HT1080 (cell line): ENCODE data around the gene OR2A25. TPM values are rescaled to one million over a fixed set of nuclear protein-coding genes. Genes with fewer than 3 reads are reported as not detected.
"Not testable (repeated sequence)": the region's sequence is repeated elsewhere in the genome, so short reads cannot be mapped to it uniquely, and the experiment has no call there.

Source experiments
- DNase-seq: peaks from one replicate; pipeline ENCODE4 v3.0.0-alpha.2; 2015; ENCODE audit warnings: low read depth
- polyA plus RNA-seq, 2 experiments: library from polyadenylated mRNA; depleted of rRNA; stranded (reverse); fragments of >200 nt; gene quantifications; 2 replicates each; pipeline ENCODE4 v1.2.3, GENCODE V29; 2015
- total RNA-seq: library from RNA; depleted of rRNA; stranded (reverse); fragments of >200 nt; shearing (Covaris generic); gene quantifications from 2 replicates; pipeline ENCODE4 v1.2.3, GENCODE V29; 2014; rRNA removed

The OR2A25 gene, protein sequence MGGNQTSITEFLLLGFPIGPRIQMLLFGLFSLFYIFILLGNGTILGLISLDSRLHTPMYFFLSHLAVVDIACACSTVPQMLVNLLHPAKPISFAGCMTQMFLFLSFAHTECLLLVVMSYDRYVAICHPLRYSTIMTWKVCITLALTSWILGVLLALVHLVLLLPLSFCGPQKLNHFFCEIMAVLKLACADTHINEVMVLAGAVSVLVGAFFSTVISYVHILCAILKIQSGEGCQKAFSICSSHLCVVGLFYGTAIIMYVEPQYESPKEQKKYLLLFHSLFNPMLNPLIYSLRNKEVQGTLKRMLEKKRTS
- total RNA-seq = not detected in 2 replicates
- polyA plus RNA-seq (2015; cell fraction: cytosol; rRNA removed) = not detected in 2 replicates
- not detected in 2 replicates for polyA plus RNA-seq (2015; cell fraction: nucleus; rRNA removed)

- no peak for DNase-seq
Observed at GRCh38 chr7:144069511-144069910, at the start of gene OR2A25. TSS of gene OR2A25 (plus strand) at chr7:144069811. CDS start at chr7:144074220, 4,409 bp downstream.

- DNase-seq = no peak
Observed at GRCh38 chr7:144020340-144020739, 49.3 kb upstream of the OR2A25 start.

DNA sequence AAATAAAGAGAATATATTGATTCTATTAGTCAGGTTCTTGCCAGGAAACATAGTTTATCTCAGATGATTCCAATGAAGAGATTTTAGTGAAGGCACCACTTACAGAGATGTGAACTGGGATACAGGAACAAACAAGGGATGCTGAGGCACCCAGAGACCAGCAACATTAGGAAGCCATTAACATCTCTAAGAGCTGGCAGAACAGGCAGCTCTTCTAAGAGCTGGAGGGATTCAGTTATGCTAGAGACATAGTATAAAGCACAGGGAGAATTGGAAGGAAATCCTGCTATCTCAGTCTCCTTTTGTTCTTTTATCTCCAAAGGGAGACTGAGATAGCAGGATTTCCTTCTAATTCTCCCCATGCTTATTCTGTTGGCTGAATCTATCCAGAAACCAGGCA lies 47.4 kb upstream of the OR2A25 start:
- DNase-seq = no peak

- DNase-seq = no peak
Observed at GRCh38 chr7:144023171-144023827, 46.3 kb upstream of the OR2A25 start.

- no peak for DNase-seq
Observed at GRCh38 chr7:144024213-144024612, 45.4 kb upstream of the OR2A25 start.

- DNase-seq = no peak
Observed at GRCh38 chr7:144026203-144026883, 43.3 kb upstream of the OR2A25 start.

GRCh38 chr7:144027070-144027469 lies 42.5 kb upstream of the OR2A25 start:
- peak; percentile 21 for DNase-seq

GRCh38 chr7:144027974-144028373 lies 41.6 kb upstream of the OR2A25 start:
- peak; percentile 16 for DNase-seq

DNA sequence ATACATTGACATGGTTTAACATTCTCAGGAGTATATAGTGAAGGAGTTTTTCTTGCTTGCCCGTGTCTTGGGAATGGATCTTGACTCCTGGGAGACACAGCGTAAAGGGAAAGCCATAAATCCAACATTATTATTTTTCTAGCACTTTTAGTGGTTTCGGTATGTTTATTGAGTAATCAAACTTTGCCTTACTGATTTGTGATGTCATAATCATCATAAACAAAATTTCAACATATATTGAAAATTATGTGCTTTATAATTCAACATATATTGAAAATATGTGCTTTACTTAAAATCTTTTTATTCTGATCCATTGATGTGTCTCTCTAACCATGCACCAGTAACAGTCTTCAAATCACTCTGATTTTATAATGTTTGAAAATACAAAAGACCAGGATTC lies 41.1 kb upstream of the OR2A25 start:
- no peak for DNase-seq

GRCh38 chr7:144032516-144032915 lies 37.1 kb upstream of the OR2A25 start:
- DNase-seq = no peak

DNA sequence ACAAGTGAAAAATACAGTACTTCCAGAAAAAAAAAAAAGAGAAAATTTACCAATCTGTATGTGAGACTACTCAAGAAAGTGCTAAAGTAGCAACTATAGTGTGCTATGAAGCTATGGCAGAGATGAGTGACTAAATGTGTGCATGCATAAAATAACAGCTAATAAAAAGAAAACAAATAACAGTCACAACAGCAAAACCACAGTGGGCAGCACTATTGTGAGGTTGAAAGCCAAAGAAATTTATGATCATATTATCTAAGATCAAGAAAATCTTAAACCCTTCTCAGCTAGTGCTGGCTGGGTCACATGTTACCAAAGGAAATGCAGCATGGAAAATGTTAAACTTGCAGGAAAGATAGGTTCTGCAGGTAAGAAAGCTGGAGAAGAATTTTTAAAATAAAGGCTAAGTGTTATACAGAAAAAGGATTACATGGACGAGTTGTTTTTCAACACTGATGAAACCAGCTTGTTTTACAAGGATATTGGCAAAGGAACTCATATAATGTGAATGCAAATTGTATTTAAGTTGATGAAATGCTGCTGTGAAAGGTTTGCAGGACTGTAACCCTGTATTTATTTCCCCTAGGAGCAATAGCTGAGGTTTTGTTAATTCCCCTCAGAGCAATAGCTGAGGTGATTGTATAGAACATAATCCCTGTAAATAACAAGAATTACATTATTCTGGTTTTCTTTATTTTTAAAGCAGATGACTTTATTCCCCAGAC lies 36.5 kb upstream of the OR2A25 start:
- no peak for DNase-seq

DNA sequence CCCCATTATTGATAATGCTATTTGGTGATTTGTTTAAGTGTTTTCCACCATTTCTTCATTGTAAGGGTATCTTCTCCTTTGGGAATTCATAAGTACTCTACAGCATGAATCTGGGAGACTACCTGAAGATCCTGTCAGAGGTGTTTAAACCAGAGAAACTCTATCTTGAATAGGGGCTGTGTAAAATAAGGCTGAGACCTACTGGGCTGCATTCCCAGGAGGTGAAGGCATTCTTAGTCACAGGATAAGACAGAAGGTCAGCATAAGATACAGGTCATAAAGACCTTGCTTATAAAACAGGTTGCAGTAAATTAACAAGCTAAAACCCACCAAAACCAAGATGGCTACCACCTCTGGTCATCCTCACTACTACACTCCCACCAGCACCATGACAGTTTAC lies 34.2 kb upstream of the OR2A25 start:
- DNase-seq = no peak

DNA sequence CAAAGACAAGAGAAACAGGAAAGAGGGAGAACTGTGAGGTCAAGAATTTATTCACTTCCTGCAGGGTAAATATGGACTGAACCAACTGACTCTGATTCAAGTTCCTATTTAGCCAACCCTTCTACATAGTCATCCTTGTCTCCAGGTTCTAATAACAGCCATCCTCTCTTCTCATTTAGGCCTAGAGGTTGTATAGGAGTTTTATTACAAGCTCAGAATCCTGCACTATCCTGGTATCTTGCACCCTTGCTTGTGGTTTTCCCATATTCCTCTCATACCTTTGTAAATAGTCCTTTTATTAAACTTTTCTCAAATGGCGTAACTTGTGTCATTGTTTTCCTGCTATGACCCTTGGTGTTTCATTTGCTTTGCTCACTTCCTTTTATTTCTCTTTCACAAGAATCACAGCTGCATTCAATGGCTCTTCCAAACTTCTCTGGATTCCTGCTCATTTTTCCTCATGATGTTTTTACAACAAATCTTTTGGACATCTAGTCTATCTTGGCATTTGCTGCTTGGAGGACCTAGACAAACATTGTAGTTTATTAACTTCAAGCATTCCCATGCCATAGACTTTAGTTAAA lies 33.2 kb upstream of the OR2A25 start:
- DNase-seq = peak; percentile 41

GRCh38 chr7:144037414-144038035 lies 32.1 kb upstream of the OR2A25 start:
- DNase-seq = no peak

DNA sequence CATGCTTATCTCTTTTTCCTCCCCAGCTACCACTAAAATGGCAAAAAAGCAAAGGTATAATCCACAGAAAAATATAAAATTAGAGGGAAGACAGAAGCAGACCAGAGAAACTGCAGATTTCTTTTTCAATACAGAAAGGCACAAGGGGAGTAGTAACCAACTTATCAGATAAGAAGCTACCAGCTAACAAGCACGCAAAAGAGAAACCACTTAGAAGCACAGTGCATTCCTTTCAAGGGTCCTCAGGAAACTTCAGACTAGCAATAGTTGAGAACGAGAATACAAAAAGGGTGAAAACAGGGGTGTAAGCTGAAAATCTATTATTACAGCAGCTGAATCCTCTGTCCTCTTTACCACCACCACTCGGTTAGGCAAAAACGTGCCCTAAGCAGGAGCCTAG lies 30.7 kb upstream of the OR2A25 start:
- no peak for DNase-seq

- no peak for DNase-seq
Observed at GRCh38 chr7:144048648-144049047, 21.0 kb upstream of the OR2A25 start, which contains the start of gene OR2A5. TSS of gene OR2A5 (plus strand) at chr7:144048948. CDS start at chr7:144050402, 1,454 bp downstream.

GRCh38 chr7:144049491-144049890 lies 20.1 kb upstream of the OR2A25 start:
- no peak for DNase-seq

DNA sequence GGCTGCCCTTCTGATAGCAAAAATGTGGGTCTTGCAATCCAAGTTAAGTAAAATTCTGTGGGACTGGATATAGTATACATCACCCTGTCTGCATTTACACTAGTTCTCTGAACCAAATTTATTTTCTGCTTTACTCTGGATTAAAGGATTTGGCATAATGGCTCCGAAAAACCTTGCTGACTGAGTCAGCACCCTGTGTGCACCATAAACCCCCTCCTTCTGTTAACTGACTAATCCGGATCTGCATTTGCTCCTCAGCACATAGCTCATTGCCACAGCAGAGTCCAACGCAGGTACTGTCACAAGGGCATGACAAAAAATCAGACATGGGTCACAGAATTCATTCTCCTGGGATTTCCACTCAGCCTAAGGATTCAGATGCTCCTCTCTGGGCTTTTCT lies 19.5 kb upstream of the OR2A25 start:
- DNase-seq = peak; percentile 17

GRCh38 chr7:144050884-144051283 lies 18.7 kb upstream of the OR2A25 start:
- not testable (repeated sequence) for DNase-seq

DNA sequence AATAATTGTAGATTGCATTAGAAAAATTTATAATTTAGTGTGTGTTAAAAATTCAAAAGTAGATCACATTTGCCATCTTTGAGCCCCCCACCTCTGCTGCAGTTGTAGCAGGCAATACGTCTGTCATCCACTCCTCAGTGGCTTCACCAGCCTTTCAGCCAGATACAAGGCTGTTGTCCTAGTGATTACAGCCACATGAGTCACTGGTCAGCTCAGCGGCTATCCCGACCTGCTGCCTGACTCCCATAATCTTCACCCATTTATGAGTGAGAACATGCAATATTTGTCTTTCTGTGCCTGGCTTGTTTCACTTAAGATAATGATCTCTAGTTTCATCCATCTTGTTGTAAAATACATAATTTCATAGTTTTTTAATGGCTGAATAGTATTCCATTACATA lies 11.7 kb upstream of the OR2A25 start:
- peak; percentile 71 for DNase-seq

DNA sequence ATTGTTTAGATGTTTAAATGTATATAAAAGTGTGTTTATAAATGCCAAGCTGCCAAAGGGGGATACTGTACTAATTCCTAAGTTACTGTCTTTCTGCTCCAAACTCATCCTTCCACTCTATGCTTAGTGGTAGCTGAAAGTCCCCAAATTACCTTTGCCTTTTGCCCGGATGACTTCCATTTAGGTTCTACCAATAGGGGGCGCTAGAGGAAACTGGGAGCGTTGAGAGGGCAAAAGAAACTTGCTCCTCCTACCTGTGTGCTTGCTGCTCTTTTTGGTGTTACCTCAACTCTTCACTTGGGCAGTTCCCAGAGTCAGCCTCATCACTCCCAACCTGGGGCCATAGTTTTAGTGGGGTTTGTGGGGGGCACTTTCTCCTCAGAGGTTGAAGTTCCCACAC lies 5.9 kb upstream of the OR2A25 start:
- no peak for DNase-seq
